NCI-H1092 treated with DMSO at 0.1 percent for 48 hours (cell line): Measurements from ENCODE around the gene SLC38A2.
"Not testable (repeated sequence)": the region's sequence is repeated elsewhere in the genome, so short reads cannot be mapped to it uniquely, and the experiment has no call there.

ENCODE experiments used
- DNase-seq: peaks from one replicate; lab custom pipeline; 2025; lab: John Stamatoyannopoulos, UW

Gene SLC38A2

GRCh38 chr12:46360908-46361666, 11.5 kb downstream of the SLC38A2 start:
- DNase-seq = no peak

GRCh38 chr12:46360370-46360769, 12.2 kb downstream of the SLC38A2 start:
- DNase-seq = no peak

- DNase-seq = no peak
Measured at GRCh38 chr12:46359667-46360280, 12.8 kb downstream of the SLC38A2 start.

- DNase-seq = no peak
Measured at GRCh38 chr12:46358791-46359666, 13.5 kb downstream of the SLC38A2 start.

GRCh38 chr12:46358325-46358700, 14.3 kb downstream of the SLC38A2 start:
- DNase-seq = no peak

- DNase-seq = peak; percentile 18
Measured at GRCh38 chr12:46357438-46358324, 14.9 kb downstream of the SLC38A2 start.

GRCh38 chr12:46356655-46357437, 15.7 kb downstream of the SLC38A2 start:
- no peak for DNase-seq

GRCh38 chr12:46354802-46355199, 17.8 kb downstream of the SLC38A2 start:
- no peak for DNase-seq

- no peak for DNase-seq
Measured at GRCh38 chr12:46354111-46354801, 18.3 kb downstream of the SLC38A2 start.

GRCh38 chr12:46351886-46352650, 20.5 kb downstream of the SLC38A2 start:
- no peak for DNase-seq

- no peak for DNase-seq
Measured at GRCh38 chr12:46351138-46351537, 21.4 kb downstream of the SLC38A2 start.

GRCh38 chr12:46349253-46349652, 23.3 kb downstream of the SLC38A2 start:
- DNase-seq = no peak

GRCh38 chr12:46343118-46343852, 29.3 kb downstream of the SLC38A2 start:
- no peak for DNase-seq

- DNase-seq = peak; percentile 41
Measured at GRCh38 chr12:46342562-46343033, 30.0 kb downstream of the SLC38A2 start.

GRCh38 chr12:46339051-46339450, 33.5 kb downstream of the SLC38A2 start:
- DNase-seq = no peak

GRCh38 chr12:46332260-46332659, 40.3 kb downstream of the SLC38A2 start:
- no peak for DNase-seq

- DNase-seq = not testable (repeated sequence)
Measured at GRCh38 chr12:46325075-46325474, 47.5 kb downstream of the SLC38A2 start.

- DNase-seq = no peak
Measured at GRCh38 chr12:46320731-46321130, 51.8 kb downstream of the SLC38A2 start.

- DNase-seq = no peak
Measured at GRCh38 chr12:46318037-46318436, 54.5 kb downstream of the SLC38A2 start.
